GM19240 (cell line): ENCODE results near the gene AKNA.

Experiments
- DNase-seq: peaks from one replicate; pipeline ENCODE4 v3.0.0; 2011; ENCODE audit warnings: low spot score; ENCODE audit not compliant: insufficient read length

AKNA gene

GRCh38 chr9:114378016-114378415 lies 9.8 kb downstream of the AKNA start:
- no peak for DNase-seq

GRCh38 chr9:114376586-114377445 lies 11.0 kb downstream of the AKNA start:
- no peak for DNase-seq

GRCh38 chr9:114375386-114376175 lies 12.2 kb downstream of the AKNA start:
- DNase-seq, result no peak

- DNase-seq, result no peak
These were observed 12.8 kb downstream of the AKNA start for GRCh38 chr9:114374936-114375335.

GRCh38 chr9:114373960-114374730 lies 13.6 kb downstream of the AKNA start:
- no peak for DNase-seq

GRCh38 chr9:114372921-114373448 lies 14.8 kb downstream of the AKNA start:
- peak; percentile 69 for DNase-seq

- DNase-seq, result no peak
These were observed 15.5 kb downstream of the AKNA start for GRCh38 chr9:114371973-114372917.

- no peak for DNase-seq
These were observed 16.3 kb downstream of the AKNA start for GRCh38 chr9:114371343-114371944.

- no peak for DNase-seq
These were observed 16.8 kb downstream of the AKNA start for GRCh38 chr9:114370968-114371320.

- no peak for DNase-seq
These were observed 17.4 kb downstream of the AKNA start for GRCh38 chr9:114370251-114370967.

- no peak for DNase-seq
These were observed 18.3 kb downstream of the AKNA start for GRCh38 chr9:114369216-114370130.

- DNase-seq, result no peak
These were observed 19.8 kb downstream of the AKNA start for GRCh38 chr9:114367772-114368569.

GRCh38 chr9:114367366-114367765 lies 20.4 kb downstream of the AKNA start:
- no peak for DNase-seq

- no peak for DNase-seq
These were observed 21.3 kb downstream of the AKNA start for GRCh38 chr9:114366334-114367128.

- no peak for DNase-seq
These were observed 22.6 kb downstream of the AKNA start for GRCh38 chr9:114365194-114365593.

- no peak for DNase-seq
These were observed 23.4 kb downstream of the AKNA start for GRCh38 chr9:114364134-114365041.
